M059J (cell line): ENCODE measurements around the gene DOCK9. TPM values are rescaled to one million over a fixed set of nuclear protein-coding genes. Genes with fewer than 3 reads are reported as not detected.

Source experiments
- DNase-seq: peaks from one replicate; pipeline ENCODE4 v3.0.0-alpha.2; 2012; ENCODE audit warnings: low read depth
- total RNA-seq: library from RNA; depleted of rRNA; stranded (reverse); fragments of >200 nt; shearing (Covaris generic); gene quantifications from 2 replicates; pipeline ENCODE4 v1.2.3, GENCODE V29; 2014

DOCK9 gene
- total RNA-seq, 1 experiment from 2014 or later, result 25.0 TPM

DNA sequence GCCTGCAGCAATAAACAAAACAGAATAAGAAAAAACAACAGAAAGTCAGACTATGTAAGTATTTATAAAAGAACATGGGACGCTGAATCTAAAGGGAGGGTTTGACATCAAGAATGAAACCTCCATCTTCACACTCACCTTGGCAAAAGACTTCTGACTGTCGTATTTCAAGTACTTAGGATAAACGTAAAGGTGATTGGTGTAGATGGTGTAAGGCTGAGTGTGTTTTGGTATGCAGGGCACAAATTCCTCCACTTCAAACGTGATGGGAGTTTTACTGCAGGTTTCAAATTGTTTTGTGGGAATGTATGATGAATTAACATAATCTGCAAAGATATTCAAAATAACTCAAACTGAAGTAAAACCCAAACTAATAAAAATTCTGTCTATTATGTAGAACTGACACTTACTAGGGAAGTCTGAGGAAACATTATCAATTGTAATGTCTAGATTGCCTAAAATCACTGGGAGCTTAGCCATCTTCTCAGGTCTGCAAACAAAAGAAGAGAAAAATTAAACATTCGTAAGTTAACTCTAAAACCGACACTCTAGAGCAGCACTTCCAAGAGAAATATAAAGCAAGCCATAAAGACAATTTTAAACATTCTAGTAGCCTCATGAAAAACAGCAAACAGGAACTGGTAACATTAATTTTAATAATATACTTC, 89.5 kb downstream of the DOCK9 start:
- no peak for DNase-seq

DNA sequence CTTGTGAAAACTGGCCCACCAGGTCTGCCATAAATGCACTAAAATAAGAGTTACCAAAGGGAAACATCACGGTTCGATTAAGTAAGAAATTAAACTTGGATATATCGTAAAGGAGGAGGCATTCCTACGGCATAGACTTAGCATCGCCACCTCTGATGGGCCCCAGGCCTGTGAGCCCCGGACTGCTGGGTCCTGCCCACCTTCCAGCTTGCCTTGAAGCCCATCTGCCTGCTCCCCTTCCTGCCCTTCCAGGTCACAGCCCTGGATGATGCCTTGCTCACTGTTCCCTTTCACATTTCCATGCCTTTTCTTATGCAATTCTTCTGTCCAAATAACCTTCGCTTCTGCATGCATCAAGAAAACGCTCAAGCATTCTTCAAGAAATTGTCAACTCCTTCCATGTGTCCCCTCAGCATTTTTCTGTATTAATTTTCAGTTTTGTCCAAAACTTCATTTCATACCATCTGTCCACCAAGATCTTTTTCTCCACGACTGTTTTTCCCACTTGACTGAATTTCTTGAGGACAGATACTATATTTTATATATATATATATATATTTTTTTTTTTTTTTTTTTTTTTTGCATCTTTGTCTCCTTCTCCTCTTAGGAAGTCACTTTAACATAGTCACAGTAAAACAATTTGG, 91.2 kb downstream of the DOCK9 start:
- no peak for DNase-seq

DNA sequence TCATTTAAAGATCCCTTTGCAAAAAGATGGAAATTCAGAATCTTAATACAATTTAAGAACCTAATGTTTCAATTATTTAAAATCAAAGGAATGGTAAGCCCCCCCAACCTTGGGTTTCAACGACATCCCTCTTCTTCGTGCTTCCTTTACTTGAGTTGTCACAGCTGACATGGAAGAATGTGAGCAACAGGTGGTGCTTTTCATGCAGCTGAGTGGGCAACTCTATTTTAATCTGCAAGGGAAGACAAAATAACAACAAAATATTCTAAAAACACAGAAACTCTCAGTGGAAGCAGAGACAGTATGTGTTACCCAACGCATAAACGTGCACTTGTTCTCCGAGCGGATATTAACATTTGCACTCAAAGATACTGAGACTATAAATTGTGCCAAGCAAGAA, 92.3 kb downstream of the DOCK9 start:
- no peak for DNase-seq

DNA sequence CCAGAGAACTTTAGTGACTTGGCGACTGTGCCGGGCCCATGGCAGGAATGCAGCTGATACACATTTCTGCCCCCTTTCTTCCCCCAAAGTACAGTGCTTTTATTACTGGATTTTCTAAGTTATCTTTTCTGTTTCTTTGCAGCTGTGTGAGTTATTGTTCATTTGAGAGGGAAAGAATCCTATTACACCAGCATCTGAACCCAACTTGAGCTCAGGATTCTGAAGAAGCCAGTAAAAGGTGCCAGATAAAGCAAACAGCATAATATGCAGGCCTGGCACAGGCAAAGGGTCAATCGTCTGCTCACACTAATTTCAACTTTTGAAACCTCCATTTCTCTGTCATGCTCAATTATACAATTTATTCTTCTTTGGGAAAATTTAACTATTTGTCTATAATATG, 93.9 kb downstream of the DOCK9 start:
- DNase-seq, result no peak

DNA sequence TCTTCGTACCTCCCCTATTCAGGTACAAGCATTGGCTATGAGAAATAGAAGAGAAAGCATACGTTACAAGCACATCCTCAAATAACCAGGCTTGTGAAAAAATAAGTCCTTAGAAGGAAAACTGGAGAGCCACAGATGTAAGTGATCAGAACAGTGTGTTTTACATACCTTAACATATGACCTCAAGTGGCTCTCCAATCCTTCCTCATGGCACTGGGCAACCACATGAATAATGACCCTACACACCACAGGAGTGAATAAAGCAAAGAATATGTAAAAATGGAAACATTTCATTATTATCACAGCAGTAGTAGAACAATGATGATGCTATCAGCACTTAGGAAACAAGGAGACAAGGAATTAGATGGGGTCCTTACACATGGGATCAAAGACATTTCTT, 96.5 kb downstream of the DOCK9 start:
- DNase-seq, result no peak

DNA sequence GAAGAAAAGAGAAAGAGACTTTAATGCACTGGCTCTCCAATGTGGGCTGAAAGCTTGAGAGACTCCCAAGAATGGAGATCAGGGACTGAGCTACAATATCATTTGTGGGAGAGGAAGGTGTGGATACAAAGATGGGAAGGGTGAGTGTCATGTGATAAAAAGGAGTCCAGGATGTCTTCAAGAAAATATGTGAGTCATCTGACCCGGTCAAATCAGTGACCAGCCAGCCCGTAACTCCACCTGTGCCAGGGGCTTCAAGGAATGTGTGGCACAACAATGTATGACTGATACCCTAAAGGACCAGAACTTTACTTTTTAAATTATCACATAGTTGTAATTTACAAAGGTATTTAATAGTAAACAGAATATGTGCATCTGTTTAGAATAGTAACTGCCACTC, 97.2 kb downstream of the DOCK9 start:
- peak; percentile 7 for DNase-seq

DNA sequence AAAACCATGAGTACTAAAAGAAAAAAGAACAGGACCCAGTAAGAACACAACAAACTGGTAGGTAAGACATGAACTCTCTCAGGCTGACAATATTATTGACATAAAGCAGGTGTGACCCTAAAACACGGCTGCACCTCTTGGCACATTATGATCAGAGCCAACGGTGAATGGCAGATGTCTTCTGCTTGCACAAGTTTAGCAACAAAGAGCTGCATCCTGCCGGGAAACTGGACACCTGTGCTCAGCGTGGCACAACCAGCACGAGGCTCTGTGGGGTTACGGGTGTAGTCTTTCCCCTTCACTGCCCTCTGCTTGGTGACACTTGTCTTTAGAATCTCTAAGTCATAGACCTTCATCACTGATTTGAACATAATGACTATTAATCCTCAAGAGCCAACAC, 97.9 kb downstream of the DOCK9 start:
- DNase-seq, result no peak

DNA sequence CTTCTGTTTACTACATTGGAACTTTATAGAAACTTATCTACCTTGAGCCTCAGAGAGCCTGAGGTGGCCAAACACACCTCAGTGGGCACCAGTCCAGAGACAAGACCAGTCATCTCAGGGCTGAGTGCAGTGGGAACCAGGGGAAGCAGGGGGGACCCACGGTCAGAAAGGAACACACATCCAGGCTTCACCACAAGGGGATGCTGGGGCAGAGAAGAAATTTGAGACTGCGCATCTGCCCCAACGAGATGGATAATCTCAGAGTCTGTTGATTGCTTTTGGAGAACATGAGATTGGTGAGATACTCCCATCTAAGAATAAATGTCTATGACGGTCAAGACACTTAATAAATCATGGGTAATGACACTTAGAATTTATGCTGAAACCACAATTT, 98.7 kb downstream of the DOCK9 start:
- DNase-seq, result no peak

DNA sequence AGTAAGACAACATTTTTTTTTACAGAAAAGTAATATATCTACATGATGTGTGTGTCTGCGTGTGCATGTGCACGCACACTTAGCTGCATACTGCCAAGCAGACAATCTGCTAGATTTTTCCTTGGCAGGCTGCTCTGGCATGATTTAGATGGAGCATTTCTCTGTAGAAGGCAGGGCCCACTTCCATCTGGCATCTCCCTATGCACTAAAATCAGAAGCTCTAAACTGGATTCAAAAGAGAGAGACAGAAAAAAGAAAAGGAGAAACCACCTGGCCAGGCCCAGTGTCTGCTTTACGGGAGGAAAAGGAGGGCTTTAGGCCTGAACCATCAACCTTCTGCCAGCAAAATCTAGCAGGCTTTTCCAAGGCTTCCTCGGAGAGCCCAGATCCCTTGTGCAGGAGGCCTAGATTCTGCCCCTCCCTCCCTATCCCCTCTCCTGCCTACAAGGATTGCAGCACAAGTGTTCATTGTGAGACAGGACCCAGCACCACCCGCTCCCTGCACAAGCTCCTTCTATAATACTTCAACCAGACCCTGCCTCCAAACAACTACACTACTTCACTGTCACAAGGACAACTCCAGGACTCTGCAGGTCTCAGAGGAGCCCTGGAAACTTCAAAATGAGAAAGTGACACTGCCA, 99.3 kb downstream of the DOCK9 start:
- no peak for DNase-seq

DNA sequence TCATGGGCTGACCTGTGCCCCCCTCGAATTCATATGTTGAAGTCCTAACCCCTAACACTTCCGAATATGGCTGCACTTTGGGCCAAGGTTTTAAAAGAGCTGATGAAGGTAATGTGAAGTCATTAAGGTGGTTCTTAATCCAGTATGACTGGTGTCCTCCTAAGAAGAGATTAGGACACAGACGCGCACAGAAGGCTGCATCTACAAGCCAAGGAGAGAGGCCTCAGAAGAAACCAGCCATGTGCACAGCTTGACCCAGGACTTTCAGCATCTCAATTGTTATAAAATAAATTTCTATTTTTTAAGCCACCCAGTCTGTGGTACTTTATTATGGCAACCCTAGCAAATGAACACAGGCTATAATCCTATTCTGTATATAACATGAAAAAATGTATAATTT, 99.9 kb downstream of the DOCK9 start:
- DNase-seq, result no peak

DNA sequence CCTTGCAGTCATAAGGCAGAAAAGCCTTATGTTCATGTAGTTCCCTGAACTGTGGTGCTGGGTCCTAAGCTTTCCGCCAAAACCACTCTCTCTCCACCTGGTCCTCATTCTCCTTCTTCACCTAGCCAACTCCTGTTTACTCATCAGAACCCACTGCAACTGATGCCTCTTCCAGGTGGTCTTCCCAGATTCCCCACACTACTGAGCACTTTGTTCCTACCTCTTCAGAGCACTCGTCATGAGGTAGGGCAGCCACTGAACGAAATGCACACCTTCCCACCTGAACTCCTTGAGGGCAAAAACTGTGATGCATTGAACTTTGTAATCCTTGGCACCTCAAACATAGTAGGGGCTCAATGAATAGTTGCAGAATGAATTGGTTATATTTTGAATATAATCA, 100.4 kb downstream of the DOCK9 start:
- no peak for DNase-seq

DNA sequence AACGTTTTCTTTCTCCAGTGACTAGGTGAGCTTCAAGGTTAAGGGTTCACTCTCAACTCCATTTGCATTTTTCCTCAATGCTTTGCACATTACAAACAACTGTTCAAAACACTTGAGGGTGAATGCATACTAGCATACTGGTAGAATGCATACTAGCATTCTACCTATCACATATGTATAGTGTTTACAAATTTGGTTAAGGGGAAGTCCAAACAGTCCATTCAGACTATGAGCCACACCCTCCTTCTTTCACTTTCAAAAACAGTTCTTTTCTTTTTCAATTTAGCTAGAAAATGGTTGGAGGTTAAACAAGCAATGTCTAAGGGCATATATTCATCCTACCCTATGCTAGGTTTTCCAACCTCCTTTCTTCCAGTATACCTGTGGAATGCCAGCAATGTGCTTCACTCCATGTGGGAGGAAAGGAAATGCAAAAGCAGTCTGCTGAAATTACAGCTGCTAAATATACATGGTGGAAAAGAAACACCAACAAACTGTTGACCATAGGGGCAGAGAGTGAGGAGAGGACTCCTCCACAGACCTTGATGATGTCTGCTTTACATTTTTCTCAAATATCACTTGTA, 102.6 kb downstream of the DOCK9 start:
- DNase-seq, result no peak

DNA sequence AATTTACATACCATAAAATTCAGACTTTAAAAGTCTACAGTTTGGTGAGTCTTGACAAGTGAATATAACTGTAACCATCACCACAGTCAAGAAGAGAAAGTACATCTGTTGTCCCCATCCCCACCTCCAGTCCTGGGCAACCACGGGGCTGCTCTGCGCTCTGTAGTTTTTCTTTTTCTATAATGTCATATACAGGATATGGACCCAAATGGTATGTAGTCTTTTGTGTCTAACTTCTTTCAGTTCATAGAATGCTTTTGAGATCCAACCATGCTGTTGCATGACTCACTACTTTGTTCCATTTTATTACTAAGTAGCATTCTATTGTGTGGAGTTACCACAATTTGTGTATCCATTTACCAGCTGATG, 103.9 kb downstream of the DOCK9 start:
- no peak for DNase-seq

DNA sequence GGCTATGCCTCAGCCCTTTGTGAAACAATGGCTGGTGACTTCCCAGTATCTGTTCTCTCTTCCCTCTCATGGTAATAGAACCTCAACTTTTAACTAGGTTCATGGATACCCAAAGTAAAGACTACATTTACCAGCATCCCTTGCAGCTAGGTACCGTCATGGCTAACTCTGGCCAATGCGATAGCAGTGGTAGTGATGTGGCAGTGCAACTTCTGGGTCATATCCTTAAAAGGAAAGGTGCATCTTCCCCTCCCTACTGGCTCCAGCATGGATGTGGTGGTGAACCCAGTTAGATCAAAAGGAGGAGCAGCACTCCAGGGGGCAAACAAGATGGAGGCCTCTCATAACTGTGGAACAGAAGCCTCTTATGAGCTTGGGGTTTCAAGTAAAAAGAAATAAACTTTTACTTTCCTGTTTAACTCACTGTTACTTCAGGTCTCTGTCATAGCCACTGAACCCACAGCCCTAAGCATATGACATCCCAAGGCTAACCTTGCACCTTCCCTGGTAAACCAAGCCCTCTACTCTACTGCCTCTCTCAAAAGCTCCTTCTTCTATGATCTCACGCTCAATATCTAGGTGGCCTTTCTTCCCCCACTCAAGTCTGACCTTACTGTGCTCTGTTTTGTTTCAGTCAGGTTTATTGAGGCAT, 104.4 kb downstream of the DOCK9 start:
- DNase-seq, result no peak

DNA sequence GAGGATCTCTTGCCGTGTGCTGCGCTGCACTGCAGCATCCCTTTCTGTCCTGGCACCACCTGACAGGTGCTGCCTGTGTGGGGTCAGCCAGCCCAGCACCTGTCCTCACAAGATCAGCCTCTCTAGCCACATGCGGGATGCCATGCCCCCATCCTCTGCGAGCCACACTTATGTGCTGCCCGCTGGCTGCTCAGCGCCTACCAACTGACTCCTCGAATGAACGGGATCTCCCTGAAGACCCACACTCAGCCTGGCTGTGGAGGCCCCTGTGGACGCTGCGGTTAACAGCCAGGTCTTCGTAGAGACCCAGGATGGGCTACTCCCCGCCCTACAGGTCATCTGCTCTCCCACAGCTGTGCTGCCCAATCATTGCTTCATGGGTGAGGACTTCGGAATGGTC, 106.1 kb downstream of the DOCK9 start:
- DNase-seq, result no peak

DNA sequence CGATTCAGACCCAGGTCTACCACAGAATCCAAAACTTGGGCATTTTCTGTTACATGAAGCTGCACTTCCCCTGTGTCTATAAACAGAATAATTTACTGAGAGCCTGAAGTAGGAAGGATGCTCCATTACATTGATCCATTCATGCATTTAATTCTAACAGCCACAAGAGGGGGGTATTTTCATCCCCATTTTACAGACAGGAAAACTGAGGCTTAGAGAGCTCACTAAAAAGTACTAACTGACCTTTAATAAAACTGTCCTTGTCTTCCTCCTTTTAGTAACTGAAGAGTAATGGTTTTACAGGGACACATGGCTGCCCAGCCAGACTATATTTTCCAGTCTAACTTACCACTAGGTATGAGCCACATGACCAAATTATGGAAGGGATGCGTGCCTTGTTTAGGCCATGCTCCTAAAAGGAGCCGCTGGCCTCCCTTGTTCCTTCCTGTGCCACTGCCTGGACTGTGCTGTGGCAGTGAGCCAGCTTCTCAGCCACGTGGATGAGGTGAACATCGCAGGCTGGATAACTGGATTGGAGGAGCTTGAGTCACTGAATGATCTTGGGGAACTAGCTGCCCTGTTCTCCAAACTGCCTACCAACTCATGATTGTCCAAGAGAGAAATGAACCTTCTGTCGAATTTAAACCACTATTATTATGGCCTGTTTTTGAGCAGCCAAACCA, 108.3 kb downstream of the DOCK9 start:
- DNase-seq, result peak; percentile 23

DNA sequence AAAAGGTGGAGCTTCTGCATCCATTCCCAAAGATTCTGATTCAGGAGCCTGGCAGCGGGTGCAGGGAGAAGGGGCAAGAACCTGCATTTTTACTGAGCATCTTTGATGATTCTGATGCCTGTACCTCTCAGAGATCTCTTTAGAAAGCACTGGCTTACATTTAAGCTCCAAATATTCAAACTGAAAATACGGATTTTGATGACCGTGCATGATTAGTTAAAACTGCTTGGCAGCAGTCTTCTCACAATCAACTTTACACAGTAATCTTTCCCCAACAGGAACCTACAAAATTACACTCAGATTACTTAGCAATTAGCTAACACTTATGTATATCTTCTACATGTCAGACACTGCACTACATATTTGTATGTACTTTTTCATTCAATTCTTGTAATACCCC, 108.9 kb downstream of the DOCK9 start:
- DNase-seq, result no peak

DNA sequence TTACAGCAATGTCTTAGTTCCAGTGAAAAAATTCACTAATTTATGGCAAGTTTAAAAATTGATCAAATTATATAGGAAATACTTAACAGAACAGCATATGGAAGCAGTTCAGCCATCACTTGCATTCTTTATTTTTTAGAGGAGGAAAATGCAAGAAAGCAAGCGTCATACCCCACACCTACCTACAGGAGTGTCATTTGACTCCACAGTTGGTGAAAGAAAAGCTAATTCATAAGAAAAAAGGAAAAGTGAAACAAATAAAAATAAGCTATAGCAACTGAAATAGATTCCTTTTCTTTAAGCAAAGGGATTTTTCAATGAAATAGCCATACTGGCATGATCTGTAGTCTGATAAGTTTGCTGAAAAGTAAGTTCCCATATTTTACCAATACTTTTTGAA, 111.0 kb downstream of the DOCK9 start:
- DNase-seq, result no peak

DNA sequence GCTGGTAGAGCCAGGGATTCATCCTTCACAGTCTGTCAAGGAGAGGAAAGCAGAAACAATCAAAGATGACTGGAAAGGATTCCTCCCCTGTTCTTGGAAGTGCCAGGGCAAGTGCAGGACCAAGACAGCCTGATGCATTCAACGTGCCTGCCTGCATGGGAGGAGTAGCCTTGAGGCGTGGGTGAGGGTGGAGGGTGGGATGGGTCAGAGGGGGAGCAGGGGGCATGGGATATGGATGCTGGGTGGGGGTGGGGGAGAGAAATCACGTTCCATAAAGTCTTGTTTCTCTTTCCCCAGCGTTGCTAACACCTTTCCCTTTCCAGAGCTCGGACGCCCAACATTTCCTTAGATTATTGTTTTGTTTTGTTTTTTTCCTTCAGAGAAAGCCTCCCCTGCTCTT, 117.4 kb downstream of the DOCK9 start:
- DNase-seq, result no peak

DNA sequence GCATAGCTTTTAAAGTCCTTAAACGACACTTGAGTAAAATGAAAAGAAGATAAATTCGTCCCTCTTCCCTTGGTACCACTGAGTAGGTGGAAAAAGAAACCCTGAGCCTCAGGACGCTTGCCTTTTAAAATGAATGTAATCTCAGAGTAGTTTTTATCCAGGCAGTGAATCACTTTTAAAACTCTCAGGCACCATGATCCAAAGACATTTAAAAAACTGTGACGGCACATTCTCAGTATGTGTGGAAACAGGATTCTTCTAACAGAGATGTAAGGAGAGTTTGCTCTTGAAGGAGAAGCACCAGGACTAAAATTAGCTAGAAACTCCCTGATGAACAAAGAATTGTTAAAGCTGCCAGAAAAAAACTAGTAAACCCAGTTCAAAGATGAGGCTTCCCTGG, 119.7 kb downstream of the DOCK9 start:
- no peak for DNase-seq

DNA sequence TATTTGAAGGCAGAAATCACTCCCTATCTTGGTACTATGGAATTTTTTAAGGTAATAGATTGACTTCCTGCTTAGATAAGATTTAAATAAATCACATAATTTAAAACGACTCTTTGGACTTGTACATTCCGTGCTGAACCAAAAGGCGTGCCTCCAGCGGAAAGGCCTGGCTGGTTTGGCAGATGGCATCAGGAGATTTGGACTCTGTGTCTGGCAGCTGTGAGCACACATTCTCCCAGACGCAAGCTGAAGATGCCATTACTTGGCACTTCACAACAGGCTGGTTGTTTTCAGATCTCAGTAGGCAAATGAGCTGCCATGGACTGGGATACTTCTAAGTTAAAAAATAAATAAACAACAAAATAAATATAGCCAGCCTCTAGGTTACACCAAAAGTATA, 120.9 kb downstream of the DOCK9 start:
- no peak for DNase-seq

DNA sequence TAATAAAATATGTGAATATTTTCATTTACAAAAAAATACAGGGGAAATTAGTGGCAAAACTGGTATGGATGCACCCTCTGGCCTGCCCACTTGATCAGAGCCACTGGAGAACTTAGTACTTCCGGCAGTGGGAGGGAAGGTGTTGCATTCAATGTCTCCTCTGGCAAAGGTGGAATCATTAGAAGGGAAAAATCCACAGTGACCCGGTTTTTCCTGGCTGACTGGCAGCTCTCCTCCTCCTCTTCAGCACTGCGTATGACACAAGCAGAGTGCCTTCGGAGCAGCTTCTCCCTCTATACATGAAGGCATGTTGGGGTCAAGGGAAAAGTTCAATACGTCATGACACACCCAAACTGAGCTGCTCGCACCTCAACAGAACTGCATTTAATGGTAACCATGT, 123.4 kb downstream of the DOCK9 start:
- no peak for DNase-seq
